Posterior cingulate gyrus (tissue), 11 donors: ENCODE results near the gene CABLES1.

Source experiments
- DNase-seq, 10 donors: peaks; one replicate each; pipeline versions ENCODE4 v3.0.0 to v3.0.0-alpha.2; 2020 to 2021; ENCODE audit warnings: mixed read lengths in 3 of 10
- intact Hi-C: fragments of 100-400 bp; cut with DNase I; formaldehyde crosslinking; loops from one replicate; pipeline ENCODE4 v1.15.1; 2023

Gene CABLES1

DNA sequence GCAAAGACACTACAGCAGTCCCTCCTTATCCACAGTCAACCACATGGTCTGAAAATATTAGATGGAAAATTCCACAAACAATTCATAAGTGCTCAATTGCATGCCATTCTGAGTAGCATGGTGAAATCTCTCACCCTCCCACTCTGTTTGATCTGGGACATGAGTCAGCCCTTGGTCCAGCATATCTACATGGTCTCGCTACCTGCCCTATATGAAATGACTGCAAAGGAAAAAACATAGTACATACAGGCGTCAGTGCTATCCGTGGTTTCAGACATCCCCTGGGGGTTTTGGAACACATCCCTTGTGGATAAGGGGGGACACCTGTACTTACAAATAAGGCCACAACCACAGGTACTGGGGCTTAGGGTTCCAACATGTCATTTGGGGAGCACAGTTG, 73.7 kb downstream of the CABLES1 start:
- intact Hi-C loops = no loop called here
- peak in 1 of 10 donors; percentile 36 for DNase-seq

DNA sequence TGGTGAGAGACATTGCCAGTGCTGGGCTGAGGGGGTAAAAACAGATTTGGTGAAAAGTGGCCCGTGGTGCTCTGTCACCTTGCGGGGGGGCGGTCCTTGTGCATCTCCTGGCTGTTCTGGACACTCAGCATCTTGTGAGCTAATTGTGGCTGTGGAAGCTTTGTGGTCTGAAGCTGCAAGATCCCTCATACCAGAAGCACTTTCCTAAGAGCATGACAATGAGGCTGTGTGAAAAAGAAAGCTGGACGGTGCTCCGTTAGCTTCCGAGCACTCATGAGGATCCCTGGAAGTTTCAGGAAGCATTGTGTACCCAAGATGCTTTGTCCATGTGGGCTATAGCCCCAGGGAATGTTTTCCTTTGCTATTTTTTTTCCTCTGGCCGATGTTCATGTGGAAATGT, 74.5 kb downstream of the CABLES1 start:
- DNase-seq = peak in 1 of 10 donors; percentile 57
- intact Hi-C loops = no loop called here

DNA sequence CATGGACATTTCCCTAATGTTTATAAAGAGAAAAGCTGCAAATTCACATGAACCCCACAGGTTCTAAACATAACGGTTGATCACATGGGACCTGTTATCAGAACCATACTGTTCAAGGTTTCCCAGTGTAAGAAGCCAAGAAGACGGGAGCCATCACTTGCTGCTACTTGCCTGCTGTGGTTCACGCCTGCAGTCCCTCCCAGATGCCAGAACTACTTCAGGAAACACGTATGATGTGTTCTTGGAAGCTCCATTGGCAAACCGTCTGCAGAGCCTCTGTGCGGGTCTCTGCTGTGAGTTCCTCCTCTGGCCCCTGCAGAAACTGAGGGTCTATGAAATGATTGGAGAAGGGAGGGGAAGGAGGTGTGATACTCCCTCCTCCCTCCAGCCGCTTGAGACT, 75.2 kb downstream of the CABLES1 start:
- DNase-seq = peak in 1 of 10 donors; percentile 70
- intact Hi-C loops = no loop called here

DNA sequence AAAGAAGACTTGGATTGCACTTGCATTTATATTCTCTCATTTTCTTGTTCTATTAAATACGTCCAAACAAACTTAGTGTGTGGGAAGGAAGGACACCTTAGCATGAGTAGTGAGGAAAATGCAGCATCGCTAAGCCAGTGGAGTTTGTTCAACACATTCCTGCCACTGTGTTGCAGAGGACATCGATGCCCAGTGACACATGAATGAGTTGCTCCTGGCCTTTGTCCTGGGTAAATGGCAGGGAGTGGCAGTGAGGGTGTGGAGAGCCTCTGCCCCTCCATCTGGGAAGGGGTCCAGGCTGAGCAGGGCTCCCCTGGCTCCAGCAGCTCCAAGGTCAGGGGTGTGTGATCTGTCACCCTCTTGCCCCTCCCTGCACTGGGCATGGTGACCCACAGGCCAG, 75.9 kb downstream of the CABLES1 start:
- intact Hi-C loops = no loop called here

DNA sequence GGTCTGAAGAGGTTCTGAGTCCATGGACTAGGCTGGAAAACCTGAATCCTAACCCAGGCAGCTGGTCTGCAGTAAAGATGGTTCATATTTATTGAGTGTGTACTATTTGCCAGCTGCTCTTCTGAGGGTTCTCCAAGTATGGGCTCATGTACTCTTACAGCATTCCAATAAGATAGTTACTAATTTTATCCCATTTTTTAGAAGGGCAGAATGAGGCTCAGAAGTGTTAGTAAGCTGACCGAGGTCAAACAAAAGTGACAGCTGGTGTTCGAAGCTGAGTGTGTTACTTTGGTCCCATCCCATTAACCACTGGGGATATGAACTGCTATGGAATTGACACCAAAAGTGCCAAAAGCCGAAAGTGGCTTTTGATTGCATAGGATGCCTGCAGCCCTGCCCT, 76.9 kb downstream of the CABLES1 start:
- intact Hi-C loops = no loop called here
- DNase-seq = no peak

More for the DNA sequence above, 75.9 kb downstream of the CABLES1 start:
- peak in 1 of 10 donors; percentile 49 for DNase-seq

- intact Hi-C loops = no loop called here
- no peak for DNase-seq
Observed at GRCh38 chr18:23213200-23213599, 77.9 kb downstream of the CABLES1 start.

- DNase-seq = peak in 1 of 10 donors; percentile 66
- intact Hi-C loops = no loop called here
Observed at GRCh38 chr18:23217781-23218180, 82.5 kb downstream of the CABLES1 start.

- intact Hi-C loops = no loop called here
Observed at GRCh38 chr18:23220355-23220754, 85.1 kb downstream of the CABLES1 start.

DNA sequence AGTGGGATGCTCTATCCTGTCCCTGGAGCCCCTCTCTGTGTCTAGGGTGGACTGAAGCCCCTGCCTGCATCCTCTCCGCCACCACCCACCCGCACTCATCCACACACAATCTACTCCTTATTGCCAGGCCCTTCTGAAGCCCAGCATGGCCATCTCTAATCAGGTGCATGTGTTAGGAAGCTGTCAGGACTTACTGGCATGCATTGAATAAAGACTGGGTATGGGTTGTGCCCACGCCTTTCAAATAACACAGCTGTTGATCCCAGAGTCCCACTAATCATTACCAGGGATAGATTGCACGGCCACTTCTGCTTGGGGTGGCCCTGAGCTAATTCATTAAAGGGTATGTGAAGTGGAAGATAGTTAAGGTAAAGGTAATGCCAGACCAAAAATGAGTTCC, 88.4 kb downstream of the CABLES1 start:
- intact Hi-C loops = no loop called here
- DNase-seq = peak in 2 of 10 donors; percentile 5 to 70

More at GRCh38 chr18:23220355-23220754, 85.1 kb downstream of the CABLES1 start:
- peak in 1 of 10 donors; percentile 84 for DNase-seq

DNA sequence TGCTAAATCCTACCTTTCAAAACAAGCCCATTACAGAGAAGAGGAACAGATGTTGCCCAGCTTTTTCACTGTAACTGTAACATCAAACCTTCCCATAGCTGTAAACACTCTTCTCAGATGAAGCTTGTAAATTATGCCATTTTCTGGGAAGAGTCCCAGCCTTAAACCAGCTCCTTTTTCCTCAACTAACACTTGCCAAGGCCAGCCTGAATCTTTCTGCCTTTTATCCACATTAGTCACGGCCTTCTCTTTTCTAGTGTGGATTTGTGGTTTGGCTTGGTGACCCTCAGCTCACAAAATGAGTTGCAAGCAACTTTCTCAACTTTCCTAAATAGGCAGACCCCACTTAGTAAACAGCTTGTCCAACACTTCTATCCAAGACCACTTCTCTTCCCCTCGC, 90.2 kb downstream of the CABLES1 start:
- DNase-seq = peak in 1 of 10 donors; percentile 0

GRCh38 chr18:23226391-23226790, 91.1 kb downstream of the CABLES1 start:
- intact Hi-C loops = no loop called here
- peak in 1 of 10 donors; percentile 5 for DNase-seq

More for the DNA sequence above, 90.2 kb downstream of the CABLES1 start:
- intact Hi-C loops = no loop called here

GRCh38 chr18:23226930-23227725, 91.8 kb downstream of the CABLES1 start:
- peak in 1 of 10 donors; percentile 31 for DNase-seq
- intact Hi-C loops = no loop called here

- no peak for DNase-seq
Observed at GRCh38 chr18:23227726-23228070, 92.4 kb downstream of the CABLES1 start.

DNA sequence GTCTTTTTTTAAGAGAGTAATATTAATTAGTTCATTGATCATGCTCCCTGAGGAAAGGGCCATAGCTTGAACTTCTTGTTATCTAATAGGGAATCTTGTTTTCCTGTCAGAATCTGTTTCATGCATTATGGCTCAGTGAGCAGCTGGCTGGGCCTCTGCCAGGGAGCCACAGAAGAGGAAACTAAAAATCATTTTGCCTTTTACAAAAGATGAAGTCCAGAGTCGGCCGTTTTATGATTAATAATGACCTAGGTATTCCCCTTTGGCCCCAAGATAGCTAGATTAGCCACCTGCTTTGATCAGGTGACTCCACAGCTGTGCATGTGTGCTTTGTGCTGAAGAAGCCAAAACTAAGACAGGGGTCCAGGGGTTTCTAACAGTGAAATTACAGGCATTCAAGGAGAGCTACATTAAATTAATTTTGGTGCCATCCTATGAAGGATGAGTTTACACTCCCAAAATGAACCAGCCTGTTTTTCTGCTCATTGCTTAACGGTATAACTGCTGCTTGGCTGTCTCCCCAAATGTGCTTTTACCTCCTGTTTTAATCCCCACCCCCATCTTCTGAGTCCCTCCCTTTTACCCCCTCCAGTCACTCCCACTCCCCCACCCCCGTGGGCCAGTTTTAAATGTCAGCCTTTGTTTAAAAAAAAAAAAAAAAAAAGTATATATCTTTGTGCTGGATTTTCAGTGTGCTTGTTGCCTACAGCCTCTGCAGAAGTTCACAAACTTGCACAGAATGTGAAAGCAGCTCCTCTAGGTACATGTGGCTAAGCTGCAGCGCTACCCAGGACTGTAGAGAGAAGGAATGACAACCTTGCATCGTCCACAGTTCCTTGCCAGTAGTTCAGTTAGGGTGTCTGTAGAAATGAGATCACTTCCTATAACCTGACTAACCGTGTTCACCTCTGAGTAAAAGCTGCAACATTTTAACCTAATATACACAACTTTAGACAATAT, 93.1 kb downstream of the CABLES1 start:
- DNase-seq = peak in 1 of 10 donors; percentile 27
- intact Hi-C loops = no loop called here

More at GRCh38 chr18:23227726-23228070, 92.4 kb downstream of the CABLES1 start:
- intact Hi-C loops = no loop called here

DNA sequence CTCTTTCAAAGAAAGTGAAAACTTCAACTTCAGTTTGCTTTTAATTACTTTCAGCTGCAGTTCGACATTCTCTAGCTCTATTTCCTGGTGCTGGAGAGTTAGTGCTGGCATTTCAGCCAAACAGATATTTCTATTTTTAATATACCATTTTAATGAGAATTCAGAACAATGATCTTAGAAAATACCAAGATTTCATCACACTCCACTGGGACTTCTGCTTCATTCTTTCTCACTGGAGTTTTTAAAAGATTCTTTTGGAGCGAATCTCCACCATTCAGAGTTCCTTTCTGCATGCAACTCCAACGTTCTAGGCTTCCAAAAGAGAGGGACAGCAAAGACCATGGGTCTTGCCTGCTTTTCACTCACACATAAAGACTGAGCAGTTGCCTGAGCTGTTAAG, 94.2 kb downstream of the CABLES1 start:
- intact Hi-C loops = no loop called here
- no peak for DNase-seq

DNA sequence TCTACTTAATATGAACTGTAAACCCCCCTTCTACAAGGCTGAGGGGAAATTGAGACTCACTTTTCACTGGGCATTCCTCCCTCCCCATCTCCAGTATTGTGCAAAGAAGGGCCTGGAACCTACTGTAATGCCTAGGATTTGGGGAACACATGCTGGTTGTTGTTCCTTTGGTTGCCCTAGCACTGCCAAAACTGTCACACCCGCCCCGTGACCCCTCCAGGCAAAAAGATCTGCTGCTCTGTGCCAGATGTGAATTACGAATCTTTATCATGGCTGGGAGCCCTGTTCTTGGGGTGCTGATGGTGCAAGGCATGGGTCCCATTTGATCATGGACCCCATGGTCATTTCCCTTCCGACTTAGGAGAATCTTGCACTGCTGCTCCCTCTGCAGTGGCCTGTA, 95.4 kb downstream of the CABLES1 start:
- intact Hi-C loops = no loop called here
- DNase-seq = peak in 2 of 10 donors; percentile 3 to 6

DNA sequence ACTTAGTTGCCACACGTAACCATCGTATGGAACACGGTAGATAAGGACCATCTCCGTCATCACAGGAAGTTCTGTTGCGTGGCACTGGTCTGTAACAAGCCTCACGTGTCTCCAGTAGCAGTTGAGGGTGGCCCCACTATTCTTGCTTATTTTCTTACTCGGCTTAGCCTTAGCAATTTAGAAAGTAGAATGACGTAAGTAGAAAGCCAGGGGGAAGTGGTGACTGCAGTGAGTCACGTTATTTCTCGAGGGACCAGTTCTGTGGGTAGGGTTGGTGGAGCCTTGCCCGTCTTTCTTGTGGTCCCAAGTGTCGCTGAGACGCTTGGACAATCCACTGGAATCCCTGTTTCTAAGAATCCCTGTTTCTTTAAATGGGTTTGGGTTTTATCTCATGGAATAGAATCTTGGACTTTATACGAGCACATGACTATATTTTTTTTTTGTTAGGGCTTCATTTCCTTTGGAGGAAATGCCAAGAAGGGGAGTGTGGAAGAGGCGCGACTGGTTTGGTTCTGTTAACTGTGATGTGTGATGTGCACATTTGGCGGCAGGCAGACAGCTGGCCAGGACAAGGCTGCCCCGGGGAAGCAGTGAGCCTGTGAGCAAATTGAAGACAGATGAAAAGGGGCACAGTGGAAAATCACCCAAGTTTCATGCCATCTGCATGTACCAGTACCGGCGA, 96.2 kb downstream of the CABLES1 start:
- intact Hi-C loops = no loop called here
- peak in 4 of 10 donors; percentile 29 to 89 (median 59) for DNase-seq

DNA sequence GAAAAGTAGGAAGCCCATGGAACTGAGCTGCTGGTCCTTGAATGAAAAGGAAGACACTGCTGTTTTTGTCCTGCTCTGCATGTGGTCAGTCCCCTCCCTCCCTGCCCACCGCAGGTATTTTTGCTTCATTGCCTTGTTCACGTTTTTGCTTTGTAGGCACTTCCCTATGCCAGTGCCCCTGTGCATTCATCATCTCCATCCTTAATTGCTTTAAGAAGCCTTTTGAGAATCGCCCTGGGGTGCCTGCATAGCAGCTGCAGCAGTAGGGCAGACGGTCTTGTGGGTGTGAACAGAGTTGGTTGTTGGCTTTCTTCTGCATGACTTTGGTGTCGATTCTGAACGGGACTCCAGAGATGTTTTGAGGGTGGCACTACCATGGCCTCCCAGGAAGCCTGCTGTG, 97.0 kb downstream of the CABLES1 start:
- DNase-seq = peak in 2 of 10 donors; percentile 25 to 34
- intact Hi-C loops = no loop called here

DNA sequence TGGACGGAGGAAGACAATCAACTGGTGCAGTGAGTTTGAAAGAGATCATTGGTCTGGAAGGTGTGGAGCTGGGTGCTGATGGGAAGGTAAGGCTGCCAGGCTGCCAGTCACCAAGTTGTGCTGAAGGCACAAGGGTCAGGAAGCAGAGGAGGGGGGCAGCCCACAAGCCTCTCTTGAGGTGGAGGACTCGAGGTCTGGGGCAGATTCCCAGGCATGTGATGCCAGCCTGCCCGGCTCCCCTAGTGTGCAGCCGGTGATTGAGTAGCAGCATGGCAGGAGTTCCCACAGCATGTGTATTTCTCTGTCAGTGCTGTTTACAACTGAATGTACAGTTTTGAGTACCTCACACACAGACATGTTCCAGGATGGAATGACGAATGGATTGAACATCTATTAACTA, 99.3 kb downstream of the CABLES1 start:
- peak in 2 of 10 donors; percentile 51 to 65 for DNase-seq
- intact Hi-C loops = no loop called here

DNA sequence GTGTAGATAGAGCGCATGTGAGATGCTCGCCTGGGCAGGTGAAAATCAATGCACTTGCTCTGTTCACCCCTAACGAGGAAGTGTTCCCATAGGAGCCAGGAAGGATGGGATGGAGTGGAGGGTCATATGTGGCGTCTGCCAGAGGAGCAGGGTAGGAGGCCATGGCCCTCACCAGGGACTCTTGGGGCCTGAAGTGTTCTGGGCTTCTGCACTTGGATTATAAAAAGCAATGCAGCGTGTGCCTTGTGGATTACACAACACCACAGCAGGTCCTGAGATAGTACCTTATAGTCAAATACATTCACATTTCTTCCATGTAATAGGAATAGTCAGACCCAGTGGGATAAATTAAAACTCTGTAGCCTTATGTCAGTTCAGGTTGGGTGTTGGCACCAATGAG, 100.1 kb downstream of the CABLES1 start:
- intact Hi-C loops = no loop called here
- DNase-seq = peak in 2 of 10 donors; percentile 57 to 63
